ENCODE data around the gene HYAL2. TPM values are rescaled to one million over a fixed set of nuclear protein-coding genes. Genes with fewer than 3 reads are reported as not detected.

HYAL2 gene
- total RNA-seq, 1 donor from 2014 or later = 123 TPM

- H3K4me3 ChIP-seq (ENCODE audit: low read depth, low read length) = peak within 1 kb of the TSS; percentile 92
- DNase-seq (ENCODE audit: low read depth) = peak; percentile 92
- peak; percentile 23 for TF ChIP-seq CTCF (conservative IDR thresholded peaks at IDR 0.05; ENCODE audit: low read depth, low read length)
Observed at GRCh38 chr3:50298836-50299637, 23.5 kb downstream of the HYAL2 start, which contains the start of the genes HYAL3 and NAA80. TSS of gene HYAL3 (minus strand) at chr3:50299405. CDS start at chr3:50295602, 3,803 bp downstream. TSS of gene NAA80 (minus strand) at chr3:50299405. CDS start at chr3:50297463, 1,942 bp downstream.

GRCh38 chr3:50297896-50298725 is 24.4 kb downstream of the HYAL2 start:
- TF ChIP-seq CTCF (conservative IDR thresholded peaks at IDR 0.05; ENCODE audit: low read depth, low read length) = peak; percentile 38
- DNase-seq (ENCODE audit: low read depth) = no peak
- H3K4me3 ChIP-seq (ENCODE audit: low read depth, low read length) = peak overlapping the region; percentile 92

GRCh38 chr3:50297384-50297775 is 25.2 kb downstream of the HYAL2 start:
- no peak for TF ChIP-seq CTCF (conservative IDR thresholded peaks at IDR 0.05; ENCODE audit: low read depth, low read length)
- no peak overlapping the region for H3K4me3 ChIP-seq (ENCODE audit: low read depth, low read length)
- no peak for DNase-seq (ENCODE audit: low read depth)

GRCh38 chr3:50296721-50297383 is 25.7 kb downstream of the HYAL2 start:
- no peak overlapping the region for H3K4me3 ChIP-seq (ENCODE audit: low read depth, low read length)
- TF ChIP-seq CTCF (conservative IDR thresholded peaks at IDR 0.05; ENCODE audit: low read depth, low read length) = no peak
- no peak for DNase-seq (ENCODE audit: low read depth)

GRCh38 chr3:50295553-50296431 is 26.8 kb downstream of the HYAL2 start:
- H3K4me3 ChIP-seq (ENCODE audit: low read depth, low read length) = no peak overlapping the region
- no peak for TF ChIP-seq CTCF (conservative IDR thresholded peaks at IDR 0.05; ENCODE audit: low read depth, low read length)
- DNase-seq (ENCODE audit: low read depth) = no peak
